ENCODE results near the gene NUB1. TPM values are rescaled to one million over a fixed set of nuclear protein-coding genes. Genes with fewer than 3 reads are reported as not detected.

Gene NUB1
- total RNA-seq, 1 donor from 2014 or later, result 55.2 TPM

DNA sequence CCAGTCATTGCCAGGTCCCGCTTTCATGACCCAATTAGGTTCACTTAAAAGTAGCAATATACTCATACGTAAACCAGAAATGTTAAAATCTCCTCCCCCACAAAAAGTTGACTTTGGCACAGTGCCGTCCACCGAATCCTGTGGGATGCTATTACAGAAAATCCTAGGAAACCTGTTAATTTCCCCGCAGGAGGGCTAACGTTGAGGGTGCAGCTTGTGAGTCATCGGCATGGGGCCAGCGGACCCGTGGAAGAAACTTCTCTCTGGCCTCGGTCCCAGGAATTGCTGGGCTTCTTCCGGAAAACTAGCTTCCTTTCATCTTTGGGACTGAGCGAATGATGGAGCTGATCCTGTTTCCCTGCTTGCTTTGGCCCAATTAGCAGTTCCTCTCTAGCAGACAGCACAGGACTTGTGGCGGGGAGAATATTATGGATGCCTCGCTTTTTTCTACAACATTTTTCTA is 84.9 kb downstream of the NUB1 start:
- peaks cover 38% of the 10 kb centered on the region for H3K4me1 ChIP-seq
- intact Hi-C loops (cut with DNase I), result no loop called here
- no peaks in the 10 kb centered on the region for H3K36me3 ChIP-seq
- ATAC-seq, result no peak
- TF ChIP-seq, protein P1, sequence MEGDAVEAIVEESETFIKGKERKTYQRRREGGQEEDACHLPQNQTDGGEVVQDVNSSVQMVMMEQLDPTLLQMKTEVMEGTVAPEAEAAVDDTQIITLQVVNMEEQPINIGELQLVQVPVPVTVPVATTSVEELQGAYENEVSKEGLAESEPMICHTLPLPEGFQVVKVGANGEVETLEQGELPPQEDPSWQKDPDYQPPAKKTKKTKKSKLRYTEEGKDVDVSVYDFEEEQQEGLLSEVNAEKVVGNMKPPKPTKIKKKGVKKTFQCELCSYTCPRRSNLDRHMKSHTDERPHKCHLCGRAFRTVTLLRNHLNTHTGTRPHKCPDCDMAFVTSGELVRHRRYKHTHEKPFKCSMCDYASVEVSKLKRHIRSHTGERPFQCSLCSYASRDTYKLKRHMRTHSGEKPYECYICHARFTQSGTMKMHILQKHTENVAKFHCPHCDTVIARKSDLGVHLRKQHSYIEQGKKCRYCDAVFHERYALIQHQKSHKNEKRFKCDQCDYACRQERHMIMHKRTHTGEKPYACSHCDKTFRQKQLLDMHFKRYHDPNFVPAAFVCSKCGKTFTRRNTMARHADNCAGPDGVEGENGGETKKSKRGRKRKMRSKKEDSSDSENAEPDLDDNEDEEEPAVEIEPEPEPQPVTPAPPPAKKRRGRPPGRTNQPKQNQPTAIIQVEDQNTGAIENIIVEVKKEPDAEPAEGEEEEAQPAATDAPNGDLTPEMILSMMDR (IDR thresholded peaks at IDR 0.05), result no peak
- peak overlapping the region; percentile 51 for H3K27ac ChIP-seq
- DNase-seq, result no peak
- H3K9me3 ChIP-seq, result no peaks in the 10 kb centered on the region
- no peak overlapping the region for H3K4me3 ChIP-seq
- H3K27me3 ChIP-seq, result no peaks in the 10 kb centered on the region

DNA sequence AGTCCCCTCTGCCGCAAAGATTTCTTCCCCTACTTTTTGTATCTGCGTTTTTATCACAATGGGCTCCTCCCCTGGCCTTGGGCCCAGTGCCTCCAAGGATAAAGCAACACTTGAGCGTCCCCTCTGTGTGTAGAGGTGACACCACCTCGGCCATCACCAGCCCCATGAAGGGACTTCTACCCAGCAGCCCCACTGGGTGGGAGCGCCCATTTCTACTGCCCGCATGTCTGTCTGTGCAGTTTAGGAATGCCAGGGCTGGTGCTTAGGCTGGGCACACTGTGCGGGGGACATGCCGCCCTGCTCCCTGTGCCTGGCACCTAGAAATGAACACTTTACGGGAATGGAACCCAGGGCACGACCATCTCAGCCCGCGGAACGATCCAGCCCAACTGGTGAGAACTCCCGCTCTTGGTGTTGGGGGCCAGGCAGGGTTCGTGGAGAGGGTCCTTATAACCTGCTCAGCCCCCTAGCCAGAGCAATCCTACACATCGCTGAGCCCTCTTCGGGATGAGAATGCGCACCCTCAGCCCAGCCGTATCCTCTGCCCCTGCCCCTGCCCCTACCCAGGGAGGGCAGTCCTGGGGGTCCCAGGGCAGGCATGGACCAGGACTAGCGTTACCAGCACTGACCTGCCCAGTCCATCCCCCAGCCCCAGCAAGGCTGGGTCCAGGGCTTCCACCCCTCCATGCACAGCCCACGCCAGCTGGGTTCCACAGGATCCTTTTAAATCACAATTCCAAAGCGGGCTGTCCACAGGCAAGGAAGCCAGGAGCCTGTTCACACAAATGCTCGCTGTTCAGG is 85.5 kb downstream of the NUB1 start:
- Histone ChIP-seq H3K4me1 (peaks cover 38% of the 10 kb centered on the region), H3K27me3 (no peaks in the 10 kb centered on the region), H3K36me3 (no peaks in the 10 kb centered on the region), H3K4me3 (no peak overlapping the region), H3K27ac (peak overlapping the region; percentile 51), H3K9me3 (no peaks in the 10 kb centered on the region)
- intact Hi-C loops (cut with DNase I), result no loop called here
- no peak for DNase-seq
- ATAC-seq, result no peak
- TF ChIP-seq, protein P1 (IDR thresholded peaks at IDR 0.05), result no peak

DNA sequence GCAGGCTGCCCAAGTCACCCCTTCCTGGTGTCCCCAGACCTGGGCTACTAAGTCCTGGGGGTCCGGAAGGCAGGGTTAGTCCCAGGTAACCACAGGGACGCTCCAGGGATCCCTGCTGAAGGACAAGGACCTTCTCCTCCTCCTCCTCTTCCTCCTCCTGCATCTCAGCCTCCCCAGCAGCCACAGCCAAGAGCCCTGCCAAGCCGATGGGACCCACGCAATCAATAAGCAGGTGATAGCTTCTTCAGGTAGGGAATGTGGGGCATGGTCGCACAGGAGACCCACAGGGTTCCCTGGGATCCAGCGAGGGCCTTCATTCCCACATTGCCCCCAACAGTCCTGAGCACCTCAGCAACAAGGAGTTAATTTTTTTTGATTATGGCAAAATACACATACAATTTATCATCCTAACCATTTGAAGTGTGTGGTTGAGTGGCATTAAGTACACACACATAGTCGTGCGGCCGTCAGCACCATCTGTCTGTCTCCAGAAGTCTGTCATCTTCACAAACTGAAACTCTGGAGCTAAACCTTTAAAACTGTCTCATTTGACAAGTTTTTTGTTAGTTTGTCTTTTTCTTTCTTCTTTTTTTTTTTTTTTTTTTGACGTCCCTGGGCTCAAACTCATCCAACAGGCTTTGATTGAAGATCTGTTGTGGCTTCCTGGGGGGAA is 86.2 kb downstream of the NUB1 start:
- H3K9me3 ChIP-seq, result no peaks in the 10 kb centered on the region
- ATAC-seq (no peak), DNase-seq (no peak)
- H3K4me3 ChIP-seq, result no peak overlapping the region
- H3K36me3 ChIP-seq, result no peaks in the 10 kb centered on the region
- H3K27ac ChIP-seq, result no peak overlapping the region
- TF ChIP-seq, protein P1 (IDR thresholded peaks at IDR 0.05), result no peak
- no peaks in the 10 kb centered on the region for H3K27me3 ChIP-seq
- H3K4me1 ChIP-seq, result peaks cover 38% of the 10 kb centered on the region
- intact Hi-C loops (cut with DNase I), result no loop called here

Other genes with a start within 250 kb of the NUB1 start
- not detected for gene GBX1, start 174.1 kb upstream of the NUB1 start, total RNA-seq
- not detected for gene ASB10, start 154.6 kb upstream of the NUB1 start, total RNA-seq
- gene H2BK1, start 131.3 kb upstream of the NUB1 start, total RNA-seq, result not detected
- 26.3 TPM for gene ABCF2, start 114.6 kb upstream of the NUB1 start, total RNA-seq
- gene CHPF2, start 109.3 kb upstream of the NUB1 start, total RNA-seq, result 37.2 TPM
- 61.5 TPM for gene SMARCD3, start 93.1 kb upstream of the NUB1 start, total RNA-seq
- gene WDR86, start 68.2 kb downstream of the NUB1 start, total RNA-seq, result 1.3 TPM
- not detected for gene CRYGN, start 98.3 kb downstream of the NUB1 start, total RNA-seq
- 103 TPM for gene RHEB, start 178.1 kb downstream of the NUB1 start, total RNA-seq

All from upper lobe of right lung (tissue), 1 donor.